Prostate gland (tissue), 2 donors: ENCODE measurements around the gene OR5H1. TPM values are rescaled to one million over a fixed set of nuclear protein-coding genes. Genes with fewer than 3 reads are reported as not detected.

Source experiments
- DNase-seq: peaks from one replicate; pipeline ENCODE4 v3.0.0-alpha.2; 2019; ENCODE audit warnings: low spot score
- H3K27ac ChIP-seq, 2 donors: fragments of 200-600 bp; sonication (generic); 2 replicates each; pipeline ENCODE4 v1.5.1; 2017 to 2019
- H3K27me3 ChIP-seq: fragments of 200-600 bp; sonication (generic); replicated peaks from 2 replicates; pipeline ENCODE4 v1.5.1; 2019; ENCODE audit not compliant: insufficient read depth
- H3K36me3 ChIP-seq, 2 donors: fragments of 200-600 bp; sonication (generic); 1 replicate in 1 of 2; 2 replicates in 1 of 2; pipeline versions ENCODE4 v1.5.1 to v1.8.1; 2017 to 2019
- H3K4me1 ChIP-seq: fragments of 200-600 bp; sonication (generic); replicated peaks from 2 replicates; pipeline ENCODE4 v1.5.1; 2019
- H3K4me3 ChIP-seq, 2 donors: fragments of 200-600 bp; sonication (generic); 2 replicates each; pipeline ENCODE4 v1.5.1; 2017 to 2019
- H3K9me3 ChIP-seq: fragments of 200-600 bp; sonication (generic); 2 replicates; pipeline ENCODE4 v1.5.1; 2017
- POLR2A ChIP-seq: fragments of 450-650 bp; IDR thresholded peaks from one replicate; pipeline ENCODE4 v1.6.1; 2016; ENCODE audit warnings: antibody characterized with exemption, mild to moderate bottlenecking
- POLR2AphosphoS5 ChIP-seq: sonication (generic); formaldehyde crosslinking; IDR thresholded peaks from one replicate; pipeline ENCODE4 v1.6.1; 2017; ENCODE audit warnings: antibody characterized with exemption
- WGBS: methylation state at CpG from one replicate; pipeline ENCODE4 v1.1.5; 2018; 5-methylcytosine and 5-hydroxymethylcytosine counted together
- intact Hi-C: fragments of 100-400 bp; cut with DNase I; formaldehyde crosslinking; loops from one replicate; pipeline ENCODE4 v1.14.2; 2022
- total RNA-seq, 2 donors: library from RNA; depleted of rRNA; stranded (reverse); fragments of >200 nt; gene quantifications; one replicate each; pipeline ENCODE4 v1.1.0, GENCODE V29; 2016
- TF ChIP-seq, protein P1 (sequence below), 4 experiments: fragments of 200-600 bp in 2 of 4; fragments of 450-650 bp in 2 of 4; sonication (generic) in 2 of 4; IDR thresholded peaks; 1 replicate in 3 of 4; 2 replicates in 1 of 4; pipeline ENCODE4 v1.5.1; 2016 to 2019; ENCODE audit warnings: antibody characterized with exemption in 4 of 4, mild to moderate bottlenecking in 2 of 4, moderate library complexity in 2 of 4

The OR5H1 gene
- total RNA-seq, result not detected

DNA sequence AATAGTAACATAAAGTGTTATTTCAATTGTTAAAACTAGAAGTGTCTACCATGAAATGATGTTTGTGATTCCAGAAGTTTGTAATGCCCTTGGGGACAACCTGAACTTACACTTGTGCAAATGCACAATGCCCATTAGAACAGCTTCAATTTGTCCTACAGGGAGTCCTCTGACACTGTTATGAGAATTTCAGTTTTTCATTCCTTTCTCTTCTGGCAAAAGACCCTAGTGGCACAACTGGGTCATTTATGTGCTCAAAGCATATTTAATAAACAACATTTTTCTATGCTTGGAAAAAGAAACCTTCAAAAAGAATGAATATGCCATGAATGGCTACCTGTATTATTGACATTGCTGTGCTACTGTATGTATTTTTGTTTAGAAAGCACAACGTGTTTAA is at the start of gene OR5H1:
OR5H1 (plus strand) TSS at position 301 of the 400 bp plus-strand sequence. CDS start 1,977 bp downstream, outside the sequence.
- Histone ChIP-seq H3K4me1 (no peaks in the 10 kb centered on the region), H3K9me3 (no peaks in the 10 kb centered on the region), H3K36me3 (no peaks in the 10 kb centered on the region), H3K4me3 (no peak within 1 kb of the TSS), H3K27me3 (no peaks in the 10 kb centered on the region), H3K27ac (no peak within 1 kb of the TSS)
- TF ChIP-seq POLR2A (no peak), POLR2AphosphoS5 (no peak)
- TF ChIP-seq, protein P1, sequence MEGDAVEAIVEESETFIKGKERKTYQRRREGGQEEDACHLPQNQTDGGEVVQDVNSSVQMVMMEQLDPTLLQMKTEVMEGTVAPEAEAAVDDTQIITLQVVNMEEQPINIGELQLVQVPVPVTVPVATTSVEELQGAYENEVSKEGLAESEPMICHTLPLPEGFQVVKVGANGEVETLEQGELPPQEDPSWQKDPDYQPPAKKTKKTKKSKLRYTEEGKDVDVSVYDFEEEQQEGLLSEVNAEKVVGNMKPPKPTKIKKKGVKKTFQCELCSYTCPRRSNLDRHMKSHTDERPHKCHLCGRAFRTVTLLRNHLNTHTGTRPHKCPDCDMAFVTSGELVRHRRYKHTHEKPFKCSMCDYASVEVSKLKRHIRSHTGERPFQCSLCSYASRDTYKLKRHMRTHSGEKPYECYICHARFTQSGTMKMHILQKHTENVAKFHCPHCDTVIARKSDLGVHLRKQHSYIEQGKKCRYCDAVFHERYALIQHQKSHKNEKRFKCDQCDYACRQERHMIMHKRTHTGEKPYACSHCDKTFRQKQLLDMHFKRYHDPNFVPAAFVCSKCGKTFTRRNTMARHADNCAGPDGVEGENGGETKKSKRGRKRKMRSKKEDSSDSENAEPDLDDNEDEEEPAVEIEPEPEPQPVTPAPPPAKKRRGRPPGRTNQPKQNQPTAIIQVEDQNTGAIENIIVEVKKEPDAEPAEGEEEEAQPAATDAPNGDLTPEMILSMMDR (IDR thresholded peaks at IDR 0.05), result no peak
- intact Hi-C loops, result no loop called here
- no peak for DNase-seq
- WGBS, result 80% methylated on average over 1 of the region's 1 CpG

DNA sequence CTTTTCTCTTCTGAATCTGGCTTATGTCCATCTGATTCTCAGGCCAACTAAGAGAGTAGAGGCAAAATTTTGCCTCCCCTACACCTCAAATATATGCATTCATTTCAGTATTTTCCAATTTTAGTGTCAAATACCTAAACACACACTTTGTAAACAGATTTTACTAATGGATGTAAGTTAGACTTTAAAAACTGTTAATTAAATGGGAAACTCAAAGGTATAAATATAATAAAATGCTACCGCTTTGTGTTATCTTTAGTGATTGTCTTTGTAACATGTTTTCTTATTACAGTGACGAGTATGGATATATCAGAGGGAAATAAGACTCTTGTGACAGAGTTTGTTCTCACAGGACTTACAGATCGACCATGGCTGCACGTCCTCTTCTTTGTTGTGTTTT is 43.6 kb upstream of the OR5H1 start, which contains the start of gene OR5AC2:
OR5AC2 (plus strand) TSS at position 301 of the 400 bp plus-strand sequence; CDS start at position 301, 0 bp downstream.
- Histone ChIP-seq H3K4me1 (no peaks in the 10 kb centered on the region), H3K36me3 (no peaks in the 10 kb centered on the region), H3K4me3 (no peak within 1 kb of the TSS), H3K27me3 (no peaks in the 10 kb centered on the region), H3K9me3 (no peaks in the 10 kb centered on the region), H3K27ac (no peak within 1 kb of the TSS)
- TF ChIP-seq POLR2AphosphoS5 (no peak), POLR2A (no peak)
- TF ChIP-seq, protein P1 (IDR thresholded peaks at IDR 0.05), result no peak
- no peak for DNase-seq
- WGBS, result 94% methylated on average over 4 of the region's 4 CpGs
- intact Hi-C loops, result no loop called here

DNA sequence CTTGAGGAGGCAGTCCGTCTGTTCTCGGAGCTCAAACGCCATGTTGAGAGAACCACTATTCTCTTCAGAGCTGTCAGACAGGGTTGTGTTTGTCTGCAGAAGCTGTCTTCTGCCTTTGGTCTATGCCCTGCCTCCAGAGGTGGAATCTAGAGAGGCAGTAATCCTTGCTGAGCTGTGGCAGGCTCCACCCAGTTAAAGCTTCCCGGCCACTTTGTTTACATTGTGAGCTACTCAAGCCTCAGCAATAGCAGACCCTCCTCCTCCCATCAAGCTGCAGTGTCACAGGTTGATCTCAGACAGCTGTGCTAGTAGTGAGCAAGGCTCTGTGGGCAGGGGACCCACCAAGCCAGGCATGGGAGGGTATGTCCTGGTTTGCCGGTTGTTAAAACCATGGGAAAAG is 34.6 kb upstream of the OR5H1 start:
- no peaks in the 10 kb centered on the region for H3K9me3 ChIP-seq
- H3K27ac ChIP-seq, result no peak overlapping the region
- DNase-seq, result no peak
- no peaks in the 10 kb centered on the region for H3K27me3 ChIP-seq
- H3K4me3 ChIP-seq, result no peak overlapping the region
- no peaks in the 10 kb centered on the region for H3K4me1 ChIP-seq
- WGBS, result 65% methylated on average over 5 of the region's 5 CpGs
- H3K36me3 ChIP-seq, result no peaks in the 10 kb centered on the region
- TF ChIP-seq POLR2A (no peak), POLR2AphosphoS5 (no peak)
- TF ChIP-seq, protein P1 (IDR thresholded peaks at IDR 0.05), result no peak
- intact Hi-C loops, result no loop called here

DNA sequence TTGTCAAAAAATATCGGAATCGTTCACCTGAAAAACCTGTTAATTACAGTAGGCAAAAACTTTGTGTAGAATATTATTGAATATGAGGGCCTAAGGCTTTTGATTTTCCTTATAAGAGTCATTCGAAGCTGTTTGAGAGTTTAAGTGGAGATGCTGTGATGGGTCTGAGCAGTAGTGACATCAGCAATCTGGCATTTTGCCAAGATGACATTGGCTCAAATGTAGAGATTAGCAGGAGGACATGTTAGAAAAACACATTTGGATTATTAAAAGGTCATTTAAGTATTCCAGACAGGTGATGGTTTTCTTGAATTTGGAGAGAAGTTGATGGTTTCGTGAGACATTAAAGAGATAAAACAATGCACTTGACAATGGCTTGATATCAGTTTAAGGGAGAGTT is 30.7 kb upstream of the OR5H1 start:
- H3K27me3 ChIP-seq, result no peaks in the 10 kb centered on the region
- no peaks in the 10 kb centered on the region for H3K36me3 ChIP-seq
- no peaks in the 10 kb centered on the region for H3K9me3 ChIP-seq
- intact Hi-C loops, result no loop called here
- no peak for DNase-seq
- TF ChIP-seq POLR2AphosphoS5, result no peak
- WGBS, result 68% methylated on average over 4 of the region's 4 CpGs
- no peak overlapping the region for H3K27ac ChIP-seq
- H3K4me3 ChIP-seq, result no peak overlapping the region
- no peaks in the 10 kb centered on the region for H3K4me1 ChIP-seq

DNA sequence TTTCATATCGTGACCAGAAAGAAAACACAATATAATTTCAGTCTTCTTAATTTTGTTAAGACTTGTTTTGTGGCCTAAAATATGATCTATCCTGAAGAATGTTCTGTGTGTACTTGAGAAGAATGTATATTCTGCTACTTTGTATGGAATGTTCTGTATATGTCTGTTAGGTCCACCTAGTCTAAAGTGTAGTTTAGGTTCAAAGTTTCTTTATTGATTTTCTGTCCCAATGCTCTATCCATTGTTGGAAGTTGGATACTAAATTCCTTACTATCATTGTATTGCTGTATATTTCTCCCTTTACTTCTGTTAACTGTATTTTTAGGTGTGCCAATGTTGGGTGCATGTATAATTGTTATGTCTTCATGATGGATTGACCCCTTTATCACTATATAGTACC is 22.4 kb upstream of the OR5H1 start:
- WGBS, result 0% methylated on average over 1 of the region's 1 CpG
- TF ChIP-seq POLR2AphosphoS5 (no peak), POLR2A (no peak)
- TF ChIP-seq, protein P1 (IDR thresholded peaks at IDR 0.05), result no peak
- no peak for DNase-seq
- intact Hi-C loops, result no loop called here
- Histone ChIP-seq H3K4me1 (no peaks in the 10 kb centered on the region), H3K9me3 (no peaks in the 10 kb centered on the region), H3K36me3 (no peaks in the 10 kb centered on the region), H3K27ac (no peak overlapping the region), H3K4me3 (no peak overlapping the region), H3K27me3 (no peaks in the 10 kb centered on the region)
